ENCODE data around the gene TDG.

DNA sequence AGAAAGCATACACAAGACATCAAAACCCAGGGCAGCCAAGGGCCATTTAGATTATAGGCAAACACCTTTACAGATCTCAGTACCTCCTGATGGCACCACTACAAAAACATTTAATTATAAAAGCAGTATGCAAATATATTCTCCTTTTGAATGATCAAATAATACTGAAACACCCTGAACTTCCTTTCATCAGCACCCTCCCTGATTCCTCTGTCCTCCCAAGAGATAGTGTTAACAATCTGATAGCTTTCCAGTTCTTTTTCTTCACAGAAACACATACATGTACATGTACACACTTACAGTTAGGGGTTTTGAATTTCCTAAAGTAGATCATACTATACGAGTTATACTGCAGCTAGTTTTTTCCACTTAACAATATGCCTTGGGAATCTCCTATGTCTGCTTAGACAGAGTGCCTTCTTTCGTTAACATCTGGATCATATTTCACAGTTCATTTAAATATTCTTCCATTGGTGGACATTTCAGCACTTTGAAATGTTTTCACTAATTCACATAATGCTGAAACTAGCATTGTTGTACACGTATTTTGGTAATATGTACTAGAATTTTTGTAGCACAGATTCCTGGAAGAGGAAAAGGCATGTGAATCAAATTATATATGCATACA is 35.2 kb downstream of the TDG start:
- TF ChIP-seq, protein P1, sequence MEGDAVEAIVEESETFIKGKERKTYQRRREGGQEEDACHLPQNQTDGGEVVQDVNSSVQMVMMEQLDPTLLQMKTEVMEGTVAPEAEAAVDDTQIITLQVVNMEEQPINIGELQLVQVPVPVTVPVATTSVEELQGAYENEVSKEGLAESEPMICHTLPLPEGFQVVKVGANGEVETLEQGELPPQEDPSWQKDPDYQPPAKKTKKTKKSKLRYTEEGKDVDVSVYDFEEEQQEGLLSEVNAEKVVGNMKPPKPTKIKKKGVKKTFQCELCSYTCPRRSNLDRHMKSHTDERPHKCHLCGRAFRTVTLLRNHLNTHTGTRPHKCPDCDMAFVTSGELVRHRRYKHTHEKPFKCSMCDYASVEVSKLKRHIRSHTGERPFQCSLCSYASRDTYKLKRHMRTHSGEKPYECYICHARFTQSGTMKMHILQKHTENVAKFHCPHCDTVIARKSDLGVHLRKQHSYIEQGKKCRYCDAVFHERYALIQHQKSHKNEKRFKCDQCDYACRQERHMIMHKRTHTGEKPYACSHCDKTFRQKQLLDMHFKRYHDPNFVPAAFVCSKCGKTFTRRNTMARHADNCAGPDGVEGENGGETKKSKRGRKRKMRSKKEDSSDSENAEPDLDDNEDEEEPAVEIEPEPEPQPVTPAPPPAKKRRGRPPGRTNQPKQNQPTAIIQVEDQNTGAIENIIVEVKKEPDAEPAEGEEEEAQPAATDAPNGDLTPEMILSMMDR (IDR thresholded peaks at IDR 0.05; ENCODE audit: low read depth, low read length): no peak
- TF ChIP-seq EZH2phosphoT487 (IDR thresholded peaks at IDR 0.05; ENCODE audit: low read depth): no peak
